HFFc6 (cell line): ENCODE data around the gene TRAPPC3L. TPM values are rescaled to one million over a fixed set of nuclear protein-coding genes. Genes with fewer than 3 reads are reported as not detected.

ENCODE experiments used
- DNase-seq: peaks from one replicate; pipeline ENCODE4 v3.0.0-alpha.2; 2018
- H3K27ac Mint-ChIP-seq: 2 replicates; pipeline ENCODE4 v1.8.0; 2020; ENCODE audit warnings: mild to moderate bottlenecking, mixed read lengths
- H3K27me3 Mint-ChIP-seq: 2 replicates; pipeline ENCODE4 v1.8.0; 2021; ENCODE audit warnings: mild to moderate bottlenecking, moderate library complexity, mixed read lengths; ENCODE audit not compliant: insufficient read depth
- H3K36me3 Mint-ChIP-seq: 2 replicates; pipeline ENCODE4 v1.8.0; 2021; ENCODE audit warnings: low read depth, mixed read lengths
- H3K4me1 Mint-ChIP-seq: 2 replicates; pipeline ENCODE4 v1.8.0; 2020; ENCODE audit warnings: low read depth, mixed read lengths
- H3K4me3 Mint-ChIP-seq: 2 replicates; pipeline ENCODE4 v1.8.0; 2020; ENCODE audit warnings: mild to moderate bottlenecking, moderate library complexity, mixed read lengths
- H3K9me3 Mint-ChIP-seq: 2 replicates; pipeline ENCODE4 v1.8.0; 2020; ENCODE audit warnings: mild to moderate bottlenecking, mixed read lengths
- total RNA-seq, 6 experiments: library from RNA; stranded (reverse); fragmentation: NEBNext Ultra II Directional; extraction: Animal tissue kit (Norgen Biotek cat#: 25700); gene quantifications; 2 replicates in 1 of 6; 3 replicates in 5 of 6; pipeline ENCODE4 v1.2.3, GENCODE V29; 2021
- TF ChIP-seq, protein P1 (sequence below): fragments of 200-600 bp; sonication (generic); IDR thresholded peaks from 2 replicates; pipeline ENCODE4 v1.5.0; 2021; ENCODE audit warnings: antibody characterized with exemption, mild to moderate bottlenecking

TRAPPC3L gene
- total RNA-seq, 6 experiments from 2014 or later, result 0.15 to 0.45 (median 0.32) TPM

DNA sequence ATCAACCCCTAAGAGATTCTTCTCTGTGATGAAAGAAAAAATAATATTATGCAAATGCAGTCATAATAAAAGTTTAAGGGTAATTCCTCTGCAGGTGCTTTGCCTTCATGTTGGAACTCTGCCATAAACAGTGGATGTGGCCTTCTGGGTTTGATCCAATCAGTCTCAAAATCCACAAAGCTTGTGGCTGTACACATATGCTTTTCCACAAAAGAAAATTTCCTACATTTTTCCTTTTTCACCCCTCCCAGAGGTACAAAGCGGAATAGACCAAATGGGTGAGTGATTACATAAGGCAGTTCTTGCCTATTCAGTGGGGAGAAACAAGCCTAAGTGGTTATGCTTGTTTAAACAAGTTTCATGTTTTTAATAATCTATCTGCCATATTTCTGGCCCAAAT, 17.4 kb downstream of the TRAPPC3L start:
- no peak for DNase-seq
- Mint-ChIP-seq H3K36me3 (no peaks in the 10 kb centered on the region), H3K27me3 (no peaks in the 10 kb centered on the region), H3K27ac (no peak overlapping the region; the same call in 1 of the 2 replicates), H3K4me1 (peaks cover 42% of the 10 kb centered on the region), H3K4me3 (no peak overlapping the region), H3K9me3 (no peaks in the 10 kb centered on the region)
- TF ChIP-seq, protein P1, sequence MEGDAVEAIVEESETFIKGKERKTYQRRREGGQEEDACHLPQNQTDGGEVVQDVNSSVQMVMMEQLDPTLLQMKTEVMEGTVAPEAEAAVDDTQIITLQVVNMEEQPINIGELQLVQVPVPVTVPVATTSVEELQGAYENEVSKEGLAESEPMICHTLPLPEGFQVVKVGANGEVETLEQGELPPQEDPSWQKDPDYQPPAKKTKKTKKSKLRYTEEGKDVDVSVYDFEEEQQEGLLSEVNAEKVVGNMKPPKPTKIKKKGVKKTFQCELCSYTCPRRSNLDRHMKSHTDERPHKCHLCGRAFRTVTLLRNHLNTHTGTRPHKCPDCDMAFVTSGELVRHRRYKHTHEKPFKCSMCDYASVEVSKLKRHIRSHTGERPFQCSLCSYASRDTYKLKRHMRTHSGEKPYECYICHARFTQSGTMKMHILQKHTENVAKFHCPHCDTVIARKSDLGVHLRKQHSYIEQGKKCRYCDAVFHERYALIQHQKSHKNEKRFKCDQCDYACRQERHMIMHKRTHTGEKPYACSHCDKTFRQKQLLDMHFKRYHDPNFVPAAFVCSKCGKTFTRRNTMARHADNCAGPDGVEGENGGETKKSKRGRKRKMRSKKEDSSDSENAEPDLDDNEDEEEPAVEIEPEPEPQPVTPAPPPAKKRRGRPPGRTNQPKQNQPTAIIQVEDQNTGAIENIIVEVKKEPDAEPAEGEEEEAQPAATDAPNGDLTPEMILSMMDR, result no peak

DNA sequence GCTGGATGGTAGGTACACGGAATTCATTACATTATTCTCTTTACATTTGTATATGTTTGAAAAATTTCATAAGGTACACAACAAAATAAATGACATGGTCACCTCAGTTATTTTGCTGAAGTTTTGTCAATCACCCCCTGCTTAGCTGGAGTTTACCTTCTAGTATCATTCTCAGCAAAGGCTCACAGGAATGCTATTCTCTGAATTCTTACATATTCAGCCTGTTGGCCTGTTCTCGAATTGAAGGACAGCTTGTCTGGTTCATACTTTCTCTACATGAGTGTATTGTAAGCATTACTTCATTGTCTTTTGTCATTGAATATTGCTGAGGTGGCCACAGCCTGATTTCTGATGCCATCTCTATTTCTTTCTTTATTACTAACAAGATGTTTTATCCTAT, 21.2 kb downstream of the TRAPPC3L start:
- Mint-ChIP-seq H3K36me3 (no peaks in the 10 kb centered on the region), H3K9me3 (no peaks in the 10 kb centered on the region), H3K27ac (no peak overlapping the region), H3K4me3 (no peak overlapping the region), H3K27me3 (no peaks in the 10 kb centered on the region), H3K4me1 (peaks cover 20% of the 10 kb centered on the region)
- TF ChIP-seq, protein P1, result no peak
- DNase-seq, result no peak

DNA sequence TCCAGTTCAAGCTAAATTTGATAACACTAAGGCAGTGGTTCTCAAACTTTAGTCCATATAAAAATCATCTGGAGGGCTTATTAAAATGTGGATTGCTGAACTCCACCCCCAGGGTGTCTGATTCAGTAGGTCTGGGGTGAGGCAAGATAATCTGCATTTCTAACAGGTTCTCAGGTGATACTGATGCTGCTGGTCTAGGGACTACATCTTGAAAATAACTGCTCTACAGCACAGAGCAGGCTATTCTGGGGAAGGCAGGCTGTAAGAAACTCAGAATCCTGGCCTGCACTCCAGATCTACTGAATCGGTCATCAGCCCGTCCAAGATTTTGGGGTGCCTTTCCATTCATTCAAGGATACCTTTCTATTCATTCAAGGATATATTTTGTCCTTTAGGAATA, 22.6 kb downstream of the TRAPPC3L start:
- no peak for DNase-seq
- H3K4me1 Mint-ChIP-seq, result peaks cover 7% of the 10 kb centered on the region
- H3K36me3 Mint-ChIP-seq, result peaks cover 5% of the 10 kb centered on the region; the same call in 1 of the 2 replicates
- no peak overlapping the region for H3K27ac Mint-ChIP-seq
- H3K27me3 Mint-ChIP-seq, result no peaks in the 10 kb centered on the region
- H3K9me3 Mint-ChIP-seq, result no peaks in the 10 kb centered on the region
- TF ChIP-seq, protein P1, result no peak
- H3K4me3 Mint-ChIP-seq, result no peak overlapping the region

DNA sequence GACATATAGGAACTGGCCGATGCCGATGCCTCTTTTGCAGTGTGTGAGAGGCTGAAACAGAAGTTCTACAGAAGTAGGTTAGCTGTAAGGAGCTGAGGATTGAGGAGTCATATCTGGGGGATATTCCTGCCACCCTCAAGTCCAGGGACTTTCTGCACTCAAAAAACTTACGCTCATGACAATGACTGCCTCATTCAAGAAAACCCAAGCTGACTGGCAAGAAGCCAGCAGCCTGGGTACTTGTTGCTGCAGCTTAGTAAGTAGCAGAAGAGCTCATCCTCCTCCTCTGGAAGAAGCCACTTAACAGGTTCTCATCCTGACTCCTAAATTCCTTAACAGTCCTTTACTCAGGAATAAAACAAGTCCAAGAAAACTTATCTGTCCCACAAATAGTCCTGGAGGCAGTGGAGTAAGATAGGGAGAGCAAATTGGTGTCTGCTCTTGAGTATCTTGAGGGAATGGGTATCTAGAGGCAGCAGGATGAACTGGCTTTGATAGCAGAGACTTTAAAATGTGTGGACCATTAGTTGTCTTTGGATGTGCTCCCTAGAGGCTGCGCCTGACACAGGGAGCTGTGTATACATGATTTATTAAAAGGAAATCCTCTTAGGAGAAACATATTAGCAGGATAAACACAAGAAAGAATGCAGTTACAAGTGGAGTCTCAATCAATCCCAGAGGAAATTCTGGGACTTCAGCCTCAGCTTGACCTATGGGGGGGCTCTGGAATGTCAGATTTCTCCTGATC, 26.7 kb downstream of the TRAPPC3L start:
- no peaks in the 10 kb centered on the region for H3K9me3 Mint-ChIP-seq
- TF ChIP-seq, protein P1, result no peak
- peaks cover 14% of the 10 kb centered on the region for H3K4me1 Mint-ChIP-seq
- H3K36me3 Mint-ChIP-seq, result peaks cover 14% of the 10 kb centered on the region; the same call in 1 of the 2 replicates
- H3K27me3 Mint-ChIP-seq, result no peaks in the 10 kb centered on the region; the same call in 1 of the 2 replicates
- DNase-seq, result no peak
- no peak overlapping the region for H3K4me3 Mint-ChIP-seq
- H3K27ac Mint-ChIP-seq, result no peak overlapping the region

DNA sequence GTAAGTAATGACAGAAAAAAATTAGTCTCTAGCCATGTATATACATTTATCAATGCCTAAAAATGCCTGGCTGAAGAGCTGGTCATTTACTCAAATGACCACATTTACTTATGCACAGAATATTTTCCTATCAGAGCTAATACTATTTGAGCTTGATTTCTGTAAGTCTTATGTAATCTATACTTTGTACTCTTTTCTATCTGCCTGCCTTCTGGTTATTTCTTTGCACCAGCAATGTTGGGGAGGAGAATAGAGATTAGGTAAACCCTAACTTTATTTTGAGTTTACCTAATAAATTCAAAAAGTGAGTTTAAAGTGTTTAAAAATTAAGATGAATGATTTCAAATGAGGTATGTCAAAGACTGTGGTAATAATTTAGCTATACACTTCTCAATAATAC, 30.3 kb downstream of the TRAPPC3L start:
- Mint-ChIP-seq H3K27me3 (no peaks in the 10 kb centered on the region; the same call in 1 of the 2 replicates), H3K9me3 (no peaks in the 10 kb centered on the region), H3K4me3 (no peak overlapping the region), H3K4me1 (peaks cover 41% of the 10 kb centered on the region), H3K36me3 (peaks cover 14% of the 10 kb centered on the region; the same call in 1 of the 2 replicates), H3K27ac (no peak overlapping the region)
- no peak for DNase-seq
- TF ChIP-seq, protein P1, result no peak
